Endothelial cell of umbilical vein (primary cell): ENCODE measurements around the gene ACAP2. TPM values are rescaled to one million over a fixed set of nuclear protein-coding genes. Genes with fewer than 3 reads are reported as not detected.

Source experiments
- BruUV-seq: library from RNA; stranded (reverse); fragments of 400-500 nt; replicated peaks from 2 replicates; lab custom pipeline; 2021; lab: Mats Ljungman, UMichigan
- CTCF ChIA-PET: fragments of 300-600, 350-600 bp; sonication (Branson Sonifier 250); formaldehyde crosslinking; loops from one replicate; lab custom pipeline; 2021; ENCODE audit warnings: antibody characterized with exemption, inconsistent platforms; lab: Charles Lee
- POLR2A ChIA-PET: fragments of 300-600, 350-600 bp; sonication (Branson Sonifier 250); formaldehyde crosslinking; loops from one replicate; lab custom pipeline; 2021; ENCODE audit warnings: antibody characterized with exemption, inconsistent platforms; lab: Charles Lee
- DNase-seq: peaks from one replicate; pipeline ENCODE4 v3.0.0-alpha.2; 2011; ENCODE audit warnings: low read depth, low spot score
- FAIRE-seq: peaks from 2 replicates; lab custom pipeline; 2011; peaks lifted over from hg19 to GRCh38; lab: Jason Lieb, UNC
- H2AFZ ChIP-seq: 2 replicates; pipeline ENCODE4 v1.6.0; 2012; ENCODE audit warnings: low read depth, low read length, control low read depth, inconsistent platforms
- H3K27ac ChIP-seq: 2 replicates; pipeline ENCODE4 v1.5.1; 2011; ENCODE audit warnings: low read depth, mild to moderate bottlenecking, control low read depth, low read length, moderate library complexity; ENCODE audit not compliant: insufficient read depth
- H3K27me3 ChIP-seq, 2 experiments: 2 replicates each; pipeline versions ENCODE4 v1.6.0 to v1.6.1; 2011; ENCODE audit warnings: low read length in 2 of 2, mixed read lengths in 1 of 2; ENCODE audit not compliant: control insufficient read depth in 2 of 2, insufficient read depth in 2 of 2
- H3K36me3 ChIP-seq, 2 experiments: 2 replicates in 1 of 2; 3 replicates in 1 of 2; pipeline ENCODE4 v1.5.1; 2011; ENCODE audit warnings: low read length in 2 of 2, mild to moderate bottlenecking in 1 of 2, moderate library complexity in 1 of 2; ENCODE audit not compliant: control insufficient read depth in 2 of 2, insufficient read depth in 2 of 2; ENCODE audit errors: extremely low read depth in 1 of 2
- H3K4me1 ChIP-seq: 3 replicates; pipeline ENCODE4 v1.5.1; 2011; ENCODE audit warnings: mild to moderate bottlenecking, low read length; ENCODE audit not compliant: control insufficient read depth, insufficient read depth; ENCODE audit errors: extremely low read depth
- H3K4me2 ChIP-seq: 2 replicates; pipeline ENCODE4 v1.6.1; 2011; ENCODE audit warnings: low read length, control low read depth, mixed read lengths; ENCODE audit not compliant: insufficient read depth
- H3K4me3 ChIP-seq, 3 experiments: fragments of 200-600 bp in 1 of 3; sonication (generic), shearing (Covaris generic) in 1 of 3; replicated peaks in 1 of 3; 2 replicates each; pipeline ENCODE4 v1.5.1; 2011 to 2016; ENCODE audit warnings: control low read depth in 3 of 3, low read length in 3 of 3, mild to moderate bottlenecking in 2 of 3, inconsistent platforms in 1 of 3, low read depth in 1 of 3, moderate library complexity in 1 of 3; ENCODE audit not compliant: insufficient read depth in 1 of 3
- H3K79me2 ChIP-seq: 2 replicates; pipeline ENCODE4 v1.6.0; 2012; ENCODE audit warnings: low read length, inconsistent platforms; ENCODE audit not compliant: control insufficient read depth, insufficient read depth
- H3K9ac ChIP-seq: replicated peaks from 2 replicates; pipeline ENCODE3; 2011; ENCODE audit warnings: low read length, control low read depth; ENCODE audit not compliant: insufficient read depth; ENCODE audit errors: extremely low read depth
- H3K9me1 ChIP-seq: replicated peaks from 3 replicates; pipeline ENCODE4 v1.6.0; 2011; ENCODE audit warnings: mild to moderate bottlenecking, low read length; ENCODE audit not compliant: control insufficient read depth, insufficient read depth; ENCODE audit errors: extremely low read depth
- H3K9me3 ChIP-seq: replicated peaks from 2 replicates; pipeline ENCODE4 v1.5.1; 2012; ENCODE audit warnings: low read length, inconsistent platforms; ENCODE audit not compliant: control insufficient read depth, insufficient read depth
- H4K20me1 ChIP-seq: replicated peaks from 2 replicates; pipeline ENCODE3; 2011; ENCODE audit warnings: mild to moderate bottlenecking, low read length; ENCODE audit not compliant: control insufficient read depth, insufficient read depth; ENCODE audit errors: extremely low read depth
- CTCF ChIP-seq, 2 donors: IDR thresholded peaks; 1 replicate in 1 of 2; 2 replicates in 1 of 2; pipeline ENCODE4 v1.5.1; 2011; ENCODE audit warnings: low read length in 2 of 2, mild to moderate bottlenecking in 2 of 2, moderate library complexity in 2 of 2, control low read depth in 1 of 2, inconsistent platforms in 1 of 2, low read depth in 1 of 2; ENCODE audit not compliant: insufficient read depth in 1 of 2; ENCODE audit errors: extremely low read depth in 1 of 2
- EZH2 ChIP-seq: IDR thresholded peaks from 2 replicates; pipeline ENCODE4 v1.6.1; 2012; ENCODE audit warnings: borderline replicate concordance, low read depth, mild to moderate bottlenecking, moderate library complexity, low read length, inconsistent platforms; ENCODE audit not compliant: severe bottlenecking
- FOS ChIP-seq: IDR thresholded peaks from 2 replicates; pipeline ENCODE4 v1.6.1; 2011; ENCODE audit warnings: mild to moderate bottlenecking, low read length, moderate library complexity, borderline replicate concordance; ENCODE audit not compliant: insufficient read depth
- GATA2 ChIP-seq: IDR thresholded peaks from 2 replicates; pipeline ENCODE4 v1.7.0; 2011; ENCODE audit warnings: low read depth, mild to moderate bottlenecking, moderate library complexity, mixed read lengths, low read length; ENCODE audit not compliant: insufficient read length, insufficient read depth
- JUN ChIP-seq: IDR thresholded peaks from 2 replicates; pipeline ENCODE4 v1.6.1; 2011; ENCODE audit warnings: borderline replicate concordance, low read depth; ENCODE audit not compliant: insufficient read length, insufficient read depth
- MYC ChIP-seq: IDR thresholded peaks from one replicate; pipeline ENCODE4 v1.6.1; 2011; ENCODE audit warnings: mild to moderate bottlenecking, low read depth, low read length
- POLR2A ChIP-seq: IDR thresholded peaks from 2 replicates; pipeline ENCODE4 v1.6.1; 2012; ENCODE audit warnings: low read depth, mild to moderate bottlenecking, control low read depth, low read length
- POLR2AphosphoS5 ChIP-seq: IDR thresholded peaks from 2 replicates; pipeline ENCODE4 v1.6.1; 2012; ENCODE audit warnings: low read depth, mild to moderate bottlenecking, control low read depth, low read length, moderate library complexity; ENCODE audit not compliant: insufficient read depth
- dilution Hi-C: fragments of 300-500 bp; cut with MboI; formaldehyde crosslinking; loops from one replicate; pipeline ENCODE4 v1.15.0; 2019; ENCODE audit warnings: low sequenced_read_pairs; ENCODE audit not compliant: extremely low pct_ligation_motif_present
- intact Hi-C: fragments of 100-400 bp; cut with micrococcal nuclease; formaldehyde crosslinking; loops from one replicate; pipeline ENCODE4 v1.10.0; 2022
- polyA plus RNA-seq, 4 experiments: library from polyadenylated mRNA; depleted of rRNA in 3 of 4; stranded (reverse) in 3 of 4; unstranded in 1 of 4; fragments of >200 nt; gene quantifications; 2 replicates each; pipeline versions ENCODE4 v1.2.1 to v1.2.3, GENCODE V29; 2011 to 2012; ENCODE audit warnings: missing spikeins in 1 of 4
- total RNA-seq: library from RNA; stranded (reverse); gene quantifications from 2 replicates; pipeline ENCODE4 v1.2.3, GENCODE V29; 2021
- TF ChIP-seq, protein P1 (sequence below): IDR thresholded peaks from 2 replicates; pipeline ENCODE4 v1.6.1; 2011; ENCODE audit not compliant: insufficient read depth, insufficient read length

The ACAP2 gene
- total and polyA plus RNA-seq, 2 donors (not counting 3 experiments of a cell fraction or from before 2014, with no cell fraction given) = 13.6 to 36.9 TPM

- dilution Hi-C loops (loop anchor here (10.0 kb wide), 1 partner anchor 562 kb away; the partner anchor contains the start of gene FAM43A), intact Hi-C loops (no loop called here)
- BruUV-seq = no TSS peak
- FAIRE-seq (no peak), DNase-seq (no peak)
- Histone ChIP-seq H3K9me3 (no peaks in the 10 kb centered on the region), H4K20me1 (no peaks in the 10 kb centered on the region), H3K4me1 (no peaks in the 10 kb centered on the region), H3K79me2 (peaks cover 12% of the 10 kb centered on the region), H3K4me2 (no peak overlapping the region), H3K4me3 (no peak overlapping the region), H3K27me3 (no peaks in the 10 kb centered on the region), H2AFZ (no peak overlapping the region), H3K27ac (no peak overlapping the region), H3K36me3 (peaks cover 0 to 5% of the 10 kb centered on the region in 2 experiments), H3K9ac (no peak overlapping the region), H3K9me1 (no peaks in the 10 kb centered on the region)
- TF ChIP-seq POLR2A (no peak), GATA2 (no peak), POLR2AphosphoS5 (no peak), EZH2 (no peak), JUN (no peak)
- ChIA-PET CTCF (no interaction called here), POLR2A (no interaction called here)
Measured at GRCh38 chr3:195247086-195247862, 195.5 kb downstream of the ACAP2 start.

DNA sequence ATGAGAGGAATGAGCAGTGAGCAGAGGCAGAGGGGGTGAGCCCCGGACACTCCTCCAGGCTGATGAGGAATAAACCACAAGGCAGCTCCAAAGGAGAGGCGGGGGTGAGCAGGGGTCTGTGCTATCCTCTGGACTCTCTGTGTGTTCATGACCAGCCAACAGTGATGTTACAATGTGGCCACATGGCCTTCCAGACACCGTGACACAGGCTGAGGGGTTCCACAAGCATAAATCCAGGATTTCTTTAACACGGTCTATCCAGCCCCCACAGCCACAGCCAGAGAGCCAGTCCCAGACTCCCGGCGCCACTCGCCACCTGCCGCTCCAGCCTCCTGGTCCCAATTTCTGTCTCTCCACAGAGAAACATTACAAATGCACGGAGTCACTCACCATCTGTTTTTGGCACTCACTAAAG, 196.2 kb downstream of the ACAP2 start:
- FAIRE-seq = no peak
- no peaks in the 10 kb centered on the region for H3K9me3 ChIP-seq
- H4K20me1 ChIP-seq = no peaks in the 10 kb centered on the region
- BruUV-seq = no TSS peak
- no peak for DNase-seq
- ChIA-PET CTCF (no interaction called here), POLR2A (no interaction called here)
- no peaks in the 10 kb centered on the region for H3K9me1 ChIP-seq
- peaks cover 0 to 7% of the 10 kb centered on the region in 2 experiments for H3K36me3 ChIP-seq
- no peak overlapping the region for H3K4me2 ChIP-seq
- no peak overlapping the region for H3K27ac ChIP-seq
- H3K27me3 ChIP-seq = no peaks in the 10 kb centered on the region
- intact Hi-C loops = no loop called here
- peaks cover 9% of the 10 kb centered on the region for H3K79me2 ChIP-seq
- H3K4me3 ChIP-seq = no peak overlapping the region
- H3K9ac ChIP-seq = no peak overlapping the region
- no peak overlapping the region for H2AFZ ChIP-seq
- H3K4me1 ChIP-seq = no peaks in the 10 kb centered on the region
- TF ChIP-seq MYC (no peak), POLR2A (no peak), CTCF (IDR thresholded peaks at IDR 0.05; ENCODE audit: extremely low read depth in 1 of 2, insufficient read depth in 1 of 2, low read depth in 1 of 2, low read length in 2 of 2) (no peak), POLR2AphosphoS5 (no peak), JUN (no peak), GATA2 (no peak), EZH2 (no peak), FOS (no peak)
- TF ChIP-seq, protein P1, sequence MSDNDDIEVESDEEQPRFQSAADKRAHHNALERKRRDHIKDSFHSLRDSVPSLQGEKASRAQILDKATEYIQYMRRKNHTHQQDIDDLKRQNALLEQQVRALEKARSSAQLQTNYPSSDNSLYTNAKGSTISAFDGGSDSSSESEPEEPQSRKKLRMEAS = no peak
- dilution Hi-C loops = loop anchor here (10.0 kb wide), 1 partner anchor 562 kb away; the partner anchor contains the start of gene FAM43A
